Hepatocyte (in vitro differentiated cells): ENCODE measurements around the gene IP6K1. TPM values are rescaled to one million over a fixed set of nuclear protein-coding genes. Genes with fewer than 3 reads are reported as not detected.
A peak's percentile ranks its signal among the peaks of the same experiment; 100 is the strongest.
"Not testable (repeated sequence)": the region's sequence is repeated elsewhere in the genome, so short reads cannot be mapped to it uniquely, and the experiment has no call there.

Source experiments
- DNase-seq: peaks from one replicate; pipeline ENCODE4 v3.0.0-alpha.2; 2016; ENCODE audit warnings: low spot score
- H2AFZ ChIP-seq: fragments of 200-600 bp; sonication (generic); 2 replicates; pipeline ENCODE4 v1.6.0; 2016; ENCODE audit warnings: antibody characterized with exemption, mild to moderate bottlenecking
- H3K27ac ChIP-seq: fragments of 200-600 bp; sonication (generic); 2 replicates; pipeline ENCODE4 v1.5.1; 2016; ENCODE audit warnings: mild to moderate bottlenecking
- H3K27me3 ChIP-seq: fragments of 200-600 bp; sonication (generic); 2 replicates; pipeline ENCODE4 v1.6.1; 2016
- H3K36me3 ChIP-seq: fragments of 200-600 bp; sonication (generic); replicated peaks from 2 replicates; pipeline ENCODE4 v1.5.1; 2016; ENCODE audit warnings: low read depth; ENCODE audit not compliant: insufficient read depth
- H3K4me1 ChIP-seq: fragments of 200-600 bp; sonication (generic); 2 replicates; pipeline ENCODE4 v1.5.1; 2016; ENCODE audit warnings: mild to moderate bottlenecking, moderate library complexity; ENCODE audit not compliant: insufficient read depth
- H3K4me2 ChIP-seq: fragments of 200-600 bp; sonication (generic); 2 replicates; pipeline ENCODE4 v1.6.0; 2016
- H3K4me3 ChIP-seq: fragments of 200-600 bp; sonication (generic); 2 replicates; pipeline ENCODE4 v1.5.1; 2016; ENCODE audit warnings: mild to moderate bottlenecking
- H3K79me2 ChIP-seq: fragments of 200-600 bp; sonication (generic); 2 replicates; pipeline ENCODE4 v1.6.0; 2017; ENCODE audit warnings: mild to moderate bottlenecking
- H3K9me2 ChIP-seq: fragments of 200-600 bp; sonication (generic); replicated peaks from 2 replicates; pipeline ENCODE4 v1.6.0; 2017; ENCODE audit warnings: mild to moderate bottlenecking; ENCODE audit not compliant: insufficient read depth
- H3K9me3 ChIP-seq: fragments of 200-600 bp; sonication (generic); 2 replicates; pipeline ENCODE4 v1.5.1; 2016; ENCODE audit warnings: low read depth, mild to moderate bottlenecking
- H4K20me1 ChIP-seq: fragments of 200-600 bp; sonication (generic); 2 replicates; pipeline ENCODE4 v1.6.0; 2016; ENCODE audit warnings: mild to moderate bottlenecking; ENCODE audit not compliant: insufficient read depth, poor library complexity, severe bottlenecking
- EZH2 ChIP-seq: fragments of 200-600 bp; sonication (generic); IDR thresholded peaks from 2 replicates; pipeline ENCODE4 v1.6.1; 2016; ENCODE audit warnings: antibody characterized with exemption, mild to moderate bottlenecking, borderline replicate concordance
- EZH2phosphoT487 ChIP-seq: fragments of 200-600 bp; sonication (generic); IDR thresholded peaks from one replicate; pipeline ENCODE4 v1.6.1; 2018; ENCODE audit warnings: antibody characterized with exemption, mild to moderate bottlenecking, low read depth, moderate library complexity; ENCODE audit not compliant: unreplicated experiment, severe bottlenecking
- WGBS: methylation state at CpG from one replicate; pipeline ENCODE4 v1.1.6; 2016; ENCODE audit warnings: low lambda C conversion rate; ENCODE audit errors: missing lambda C conversion rate; 5-methylcytosine and 5-hydroxymethylcytosine counted together
- polyA plus RNA-seq: library from polyadenylated mRNA; unstranded; fragments of >200 nt; fragmentation: Nextera tagmentation; extraction: Ambion mirVana; gene quantifications from 2 replicates; pipeline ENCODE4 v1.2.1, GENCODE V29; 2016
- total RNA-seq: library from RNA; depleted of rRNA; stranded (reverse); fragments of >200 nt; gene quantifications from 2 replicates; pipeline ENCODE4 v1.2.3, GENCODE V29; 2014
- TF ChIP-seq, protein P1 (sequence below): fragments of 200-600 bp; sonication (generic); IDR thresholded peaks from 2 replicates; pipeline ENCODE4 v1.5.1; 2016; ENCODE audit warnings: antibody characterized with exemption, mild to moderate bottlenecking; ENCODE audit not compliant: poor library complexity

The IP6K1 gene
- total and polyA plus RNA-seq, 2 experiments from 2014 or later = 21.6 to 32.6 TPM

DNA sequence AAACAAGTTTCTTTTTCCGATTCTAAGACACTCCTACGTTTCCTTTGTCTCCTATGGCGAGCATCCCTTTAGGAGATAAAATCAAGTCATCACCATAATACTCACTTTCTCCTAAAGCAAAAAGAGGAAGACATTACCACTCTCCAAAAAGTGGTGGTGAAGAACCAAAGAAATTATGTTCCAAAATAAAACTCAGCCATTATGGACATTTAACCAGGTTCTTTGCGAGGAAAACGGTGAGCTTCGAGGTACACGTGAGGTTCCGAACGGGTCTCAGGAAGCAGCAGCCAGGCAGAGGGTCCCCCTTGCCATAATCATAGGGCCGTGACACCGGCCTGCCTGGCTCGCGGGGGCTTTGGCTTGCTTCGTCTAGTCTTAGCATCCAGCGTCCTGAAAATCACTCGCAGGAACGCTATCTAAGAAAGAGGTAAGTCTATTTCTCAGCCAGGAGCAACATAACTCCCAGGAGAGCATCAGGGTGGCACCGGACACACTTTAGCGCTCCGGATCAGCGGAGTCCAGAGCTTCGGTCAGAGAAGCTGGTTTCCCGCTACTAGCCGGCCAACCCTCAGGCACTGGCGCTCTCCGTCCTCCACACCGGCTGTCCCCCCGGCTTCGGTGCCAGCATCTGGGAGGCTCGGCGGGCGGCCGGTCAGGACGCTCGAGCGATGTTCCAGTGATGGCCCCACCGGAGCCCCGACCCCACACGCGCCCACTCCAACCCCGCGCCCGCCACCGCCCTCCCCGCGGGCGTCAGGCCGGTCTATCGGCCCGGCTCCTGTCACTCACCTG is 581 bp downstream of the IP6K1 start:
- Histone ChIP-seq H3K9me3 (no peaks in the 10 kb centered on the region), H2AFZ (peak overlapping the region; percentile 38), H3K79me2 (peaks cover 53% of the 10 kb centered on the region), H3K4me3 (peak overlapping the region; percentile 76), H3K27ac (peak overlapping the region; percentile 91), H3K36me3 (no peaks in the 10 kb centered on the region), H3K27me3 (no peaks in the 10 kb centered on the region), H3K9me2 (no peaks in the 10 kb centered on the region), H3K4me1 (peaks cover 16% of the 10 kb centered on the region), H4K20me1 (peaks cover 1% of the 10 kb centered on the region), H3K4me2 (peak overlapping the region; percentile 81)
- peak; percentile 52 for DNase-seq
- TF ChIP-seq, protein P1, sequence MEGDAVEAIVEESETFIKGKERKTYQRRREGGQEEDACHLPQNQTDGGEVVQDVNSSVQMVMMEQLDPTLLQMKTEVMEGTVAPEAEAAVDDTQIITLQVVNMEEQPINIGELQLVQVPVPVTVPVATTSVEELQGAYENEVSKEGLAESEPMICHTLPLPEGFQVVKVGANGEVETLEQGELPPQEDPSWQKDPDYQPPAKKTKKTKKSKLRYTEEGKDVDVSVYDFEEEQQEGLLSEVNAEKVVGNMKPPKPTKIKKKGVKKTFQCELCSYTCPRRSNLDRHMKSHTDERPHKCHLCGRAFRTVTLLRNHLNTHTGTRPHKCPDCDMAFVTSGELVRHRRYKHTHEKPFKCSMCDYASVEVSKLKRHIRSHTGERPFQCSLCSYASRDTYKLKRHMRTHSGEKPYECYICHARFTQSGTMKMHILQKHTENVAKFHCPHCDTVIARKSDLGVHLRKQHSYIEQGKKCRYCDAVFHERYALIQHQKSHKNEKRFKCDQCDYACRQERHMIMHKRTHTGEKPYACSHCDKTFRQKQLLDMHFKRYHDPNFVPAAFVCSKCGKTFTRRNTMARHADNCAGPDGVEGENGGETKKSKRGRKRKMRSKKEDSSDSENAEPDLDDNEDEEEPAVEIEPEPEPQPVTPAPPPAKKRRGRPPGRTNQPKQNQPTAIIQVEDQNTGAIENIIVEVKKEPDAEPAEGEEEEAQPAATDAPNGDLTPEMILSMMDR = no peak
- TF ChIP-seq EZH2phosphoT487 (no peak), EZH2 (no peak)
- WGBS = 6% methylated on average over 35 of the region's 50 CpGs

DNA sequence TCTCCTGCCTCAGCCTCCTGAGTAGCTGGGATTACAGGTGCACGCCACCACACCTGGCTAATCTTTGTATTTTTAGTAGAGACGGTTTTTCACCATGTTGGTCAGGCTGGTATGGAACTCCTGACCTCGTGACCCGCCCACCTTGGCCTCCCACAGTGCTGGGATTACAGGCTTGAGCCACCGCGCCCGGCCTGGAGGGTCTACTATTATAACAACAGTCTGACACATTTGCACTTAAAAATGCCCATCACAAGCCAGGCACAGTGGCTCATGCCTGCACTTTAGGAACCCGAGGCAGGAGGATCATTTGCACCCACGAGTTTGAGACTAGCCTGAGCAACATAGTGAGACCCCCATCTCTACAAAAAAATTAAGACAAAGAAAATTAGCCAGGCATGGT is 4.1 kb downstream of the IP6K1 start:
- not testable (repeated sequence) for H2AFZ ChIP-seq, H3K4me2 ChIP-seq, H3K9me3 ChIP-seq, H3K9me2 ChIP-seq, H3K27ac ChIP-seq, H3K4me3 ChIP-seq, H3K36me3 ChIP-seq, H3K27me3 ChIP-seq, DNase-seq
- H3K4me1 ChIP-seq = peaks cover 21% of the 10 kb centered on the region
- peaks cover 22% of the 10 kb centered on the region for H4K20me1 ChIP-seq
- WGBS = 93% methylated on average over 9 of the region's 9 CpGs
- peaks cover 88% of the 10 kb centered on the region for H3K79me2 ChIP-seq

DNA sequence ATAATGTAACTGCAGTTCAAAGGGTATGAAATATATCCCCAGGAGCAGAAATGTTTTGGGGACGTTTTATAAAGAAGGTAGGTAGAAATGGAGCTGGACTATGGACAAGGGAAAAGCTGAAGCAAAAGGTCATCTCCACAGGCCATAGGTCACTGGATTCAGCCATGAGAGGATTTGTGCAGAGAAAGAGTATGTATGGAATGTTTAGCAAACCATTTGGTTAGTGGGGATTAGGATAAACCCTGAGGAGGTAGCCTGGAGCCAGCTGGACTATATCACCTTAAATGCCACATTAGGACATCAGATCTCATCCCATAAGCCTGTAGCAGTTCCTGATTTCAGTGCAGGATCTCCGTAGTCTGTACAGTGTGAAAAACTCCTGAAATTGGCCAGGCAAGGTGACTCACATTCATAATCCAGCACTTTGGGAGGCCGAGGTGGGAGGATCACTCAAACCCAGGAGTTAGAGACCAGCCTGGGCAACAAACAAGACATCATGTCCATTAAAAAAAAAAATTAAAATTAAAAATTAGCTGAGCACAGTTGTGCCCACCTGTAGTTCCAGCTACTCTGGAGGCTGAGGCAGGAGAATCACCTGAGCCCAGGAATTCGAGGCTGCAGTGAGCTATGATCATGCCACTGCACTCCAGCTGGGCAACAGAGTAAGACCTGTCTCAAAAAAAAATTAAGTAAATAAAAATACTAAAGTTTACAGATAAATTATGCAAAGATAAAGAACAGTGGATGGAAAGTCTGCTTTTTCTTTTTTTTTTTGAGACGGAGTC is 4.7 kb downstream of the IP6K1 start:
- Histone ChIP-seq H3K4me2 (peak overlapping the region; percentile 39), H3K36me3 (no peaks in the 10 kb centered on the region), H3K4me1 (peaks cover 18% of the 10 kb centered on the region)

DNA sequence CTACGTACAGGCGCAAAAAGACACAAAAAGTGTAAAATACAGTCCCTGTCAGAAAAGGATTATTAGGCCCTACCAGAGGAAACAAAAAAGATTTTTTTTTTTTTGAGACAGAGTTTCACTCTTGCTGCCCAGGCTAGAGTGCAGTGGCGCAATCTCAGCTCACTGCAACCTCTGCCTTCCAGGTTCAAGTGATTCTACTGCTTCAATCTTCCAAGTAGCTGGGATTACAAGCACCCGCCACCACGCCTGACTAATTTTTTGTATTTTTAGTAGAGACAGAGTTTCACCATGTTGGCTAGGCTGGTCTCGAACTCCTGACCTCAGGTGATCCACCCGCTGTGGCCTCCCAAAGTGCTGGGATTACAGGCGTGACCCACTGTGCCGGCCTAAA is 5.4 kb downstream of the IP6K1 start:
- H3K4me3 ChIP-seq, H3K9me3 ChIP-seq, H3K9me2 ChIP-seq, H2AFZ ChIP-seq, H3K27me3 ChIP-seq, H3K36me3 ChIP-seq, DNase-seq: not testable (repeated sequence)
- Histone ChIP-seq H3K27ac (peak overlapping the region; percentile 22), H3K4me2 (peak overlapping the region; percentile 39), H4K20me1 (peaks cover 22% of the 10 kb centered on the region), H3K4me1 (peaks cover 18% of the 10 kb centered on the region), H3K79me2 (peaks cover 99% of the 10 kb centered on the region)
- WGBS = 80% methylated on average over 9 of the region's 9 CpGs

More for the DNA sequence above, 4.7 kb downstream of the IP6K1 start:
- Histone ChIP-seq H3K4me3 (no peak overlapping the region), H3K9me3 (no peaks in the 10 kb centered on the region), H2AFZ (no peak overlapping the region), H3K27me3 (no peaks in the 10 kb centered on the region), H3K27ac (peak overlapping the region; percentile 22), H3K79me2 (peaks cover 95% of the 10 kb centered on the region), H3K9me2 (no peaks in the 10 kb centered on the region), H4K20me1 (peaks cover 22% of the 10 kb centered on the region)
- WGBS = 71% methylated on average over 5 of the region's 5 CpGs
- no peak for DNase-seq
- no peak for TF ChIP-seq EZH2
